ENCODE data around the gene GUCY1A1. TPM values are rescaled to one million over a fixed set of nuclear protein-coding genes. Genes with fewer than 3 reads are reported as not detected.

GUCY1A1 gene
- total RNA-seq, 2 experiments from 2014 or later = not detected

- Mint-ChIP-seq H3K4me3 (no peak overlapping the region), H3K9me3 (no peaks in the 10 kb centered on the region), H3K27ac (no peak overlapping the region), H3K4me1 (peaks cover 9% of the 10 kb centered on the region), H3K27me3 (peaks cover 71% of the 10 kb centered on the region), H3K36me3 (no peaks in the 10 kb centered on the region)
- DNase-seq = no peak
- POLR2A ChIA-PET = no interaction called here
- ATAC-seq (ENCODE audit: low read depth) = no peak
Measured at GRCh38 chr4:155668707-155669220, 2.1 kb downstream of the GUCY1A1 start.

- Mint-ChIP-seq H3K4me1 (peaks cover 4% of the 10 kb centered on the region), H3K4me3 (no peak overlapping the region), H3K36me3 (no peaks in the 10 kb centered on the region), H3K27ac (no peak overlapping the region), H3K27me3 (peaks cover 44% of the 10 kb centered on the region), H3K9me3 (no peaks in the 10 kb centered on the region)
- ATAC-seq (ENCODE audit: low read depth) = no peak
- POLR2A ChIA-PET = no interaction called here
- no peak for DNase-seq
Measured at GRCh38 chr4:155672342-155672741, 5.7 kb downstream of the GUCY1A1 start.

GRCh38 chr4:155673453-155673979 lies 6.9 kb downstream of the GUCY1A1 start:
- no peaks in the 10 kb centered on the region for H3K36me3 Mint-ChIP-seq
- H3K27ac Mint-ChIP-seq = no peak overlapping the region
- no peaks in the 10 kb centered on the region for H3K9me3 Mint-ChIP-seq
- POLR2A ChIA-PET = no interaction called here
- ATAC-seq (ENCODE audit: low read depth) (no peak), DNase-seq (no peak)
- H3K4me1 Mint-ChIP-seq = no peaks in the 10 kb centered on the region
- H3K4me3 Mint-ChIP-seq = no peak overlapping the region
- peaks cover 40% of the 10 kb centered on the region for H3K27me3 Mint-ChIP-seq

- POLR2A ChIA-PET = no interaction called here
- H3K4me3 Mint-ChIP-seq = no peak overlapping the region
Measured at GRCh38 chr4:155674669-155675071, 8.0 kb downstream of the GUCY1A1 start.

GRCh38 chr4:155675709-155676429 lies 9.2 kb downstream of the GUCY1A1 start:
- no peaks in the 10 kb centered on the region for H3K4me1 Mint-ChIP-seq
- H3K4me3 Mint-ChIP-seq = no peak overlapping the region
- H3K9me3 Mint-ChIP-seq = no peaks in the 10 kb centered on the region
- ATAC-seq (ENCODE audit: low read depth) (no peak), DNase-seq (no peak)
- no peaks in the 10 kb centered on the region for H3K36me3 Mint-ChIP-seq
- peaks cover 32% of the 10 kb centered on the region for H3K27me3 Mint-ChIP-seq
- POLR2A ChIA-PET = no interaction called here
- no peak overlapping the region for H3K27ac Mint-ChIP-seq

More at GRCh38 chr4:155674669-155675071, 8.0 kb downstream of the GUCY1A1 start:
- ATAC-seq (ENCODE audit: low read depth) = no peak
- Mint-ChIP-seq H3K9me3 (no peaks in the 10 kb centered on the region), H3K27me3 (peaks cover 42% of the 10 kb centered on the region), H3K27ac (no peak overlapping the region), H3K36me3 (no peaks in the 10 kb centered on the region), H3K4me1 (no peaks in the 10 kb centered on the region)
- no peak for DNase-seq

GRCh38 chr4:155676430-155676825 lies 9.8 kb downstream of the GUCY1A1 start:
- POLR2A ChIA-PET = no interaction called here
- no peaks in the 10 kb centered on the region for H3K36me3 Mint-ChIP-seq
- DNase-seq (no peak), ATAC-seq (ENCODE audit: low read depth) (no peak)
- no peaks in the 10 kb centered on the region for H3K4me1 Mint-ChIP-seq
- H3K4me3 Mint-ChIP-seq = no peak overlapping the region
- H3K9me3 Mint-ChIP-seq = no peaks in the 10 kb centered on the region
- no peak overlapping the region for H3K27ac Mint-ChIP-seq
- H3K27me3 Mint-ChIP-seq = peaks cover 28% of the 10 kb centered on the region

- ATAC-seq (ENCODE audit: low read depth) (no peak), DNase-seq (no peak)
- Mint-ChIP-seq H3K4me3 (no peak overlapping the region), H3K9me3 (no peaks in the 10 kb centered on the region), H3K4me1 (no peaks in the 10 kb centered on the region), H3K27ac (no peak overlapping the region), H3K27me3 (peaks cover 23% of the 10 kb centered on the region), H3K36me3 (no peaks in the 10 kb centered on the region)
- POLR2A ChIA-PET = no interaction called here
Measured at GRCh38 chr4:155678011-155678410, 11.4 kb downstream of the GUCY1A1 start.

GRCh38 chr4:155679343-155679742 lies 12.7 kb downstream of the GUCY1A1 start:
- H3K4me3 Mint-ChIP-seq = no peak overlapping the region
- ATAC-seq (ENCODE audit: low read depth) = no peak
- no peaks in the 10 kb centered on the region for H3K9me3 Mint-ChIP-seq
- no peaks in the 10 kb centered on the region for H3K4me1 Mint-ChIP-seq
- POLR2A ChIA-PET = no interaction called here
- no peaks in the 10 kb centered on the region for H3K36me3 Mint-ChIP-seq
- DNase-seq = no peak
- peaks cover 19% of the 10 kb centered on the region for H3K27me3 Mint-ChIP-seq
- H3K27ac Mint-ChIP-seq = no peak overlapping the region

- POLR2A ChIA-PET = no interaction called here
- H3K9me3 Mint-ChIP-seq = no peaks in the 10 kb centered on the region
- peaks cover 14% of the 10 kb centered on the region for H3K27me3 Mint-ChIP-seq
Measured at GRCh38 chr4:155681886-155682285, 15.2 kb downstream of the GUCY1A1 start.

GRCh38 chr4:155684423-155684822 lies 17.8 kb downstream of the GUCY1A1 start:
- Mint-ChIP-seq H3K9me3 (no peaks in the 10 kb centered on the region), H3K4me3 (no peak overlapping the region), H3K4me1 (no peaks in the 10 kb centered on the region), H3K27me3 (peaks cover 4% of the 10 kb centered on the region), H3K36me3 (no peaks in the 10 kb centered on the region), H3K27ac (no peak overlapping the region)
- no peak for DNase-seq
- POLR2A ChIA-PET = no interaction called here
- ATAC-seq (ENCODE audit: low read depth) = no peak

More at GRCh38 chr4:155681886-155682285, 15.2 kb downstream of the GUCY1A1 start:
- no peak overlapping the region for H3K27ac Mint-ChIP-seq
- ATAC-seq (ENCODE audit: low read depth) (no peak), DNase-seq (no peak)
- H3K4me3 Mint-ChIP-seq = no peak overlapping the region
- no peaks in the 10 kb centered on the region for H3K36me3 Mint-ChIP-seq
- no peaks in the 10 kb centered on the region for H3K4me1 Mint-ChIP-seq

GRCh38 chr4:155684892-155685541 lies 18.4 kb downstream of the GUCY1A1 start:
- POLR2A ChIA-PET = no interaction called here
- no peak overlapping the region for H3K4me3 Mint-ChIP-seq
- H3K36me3 Mint-ChIP-seq = no peaks in the 10 kb centered on the region
- no peaks in the 10 kb centered on the region for H3K4me1 Mint-ChIP-seq
- H3K27ac Mint-ChIP-seq = no peak overlapping the region
- no peak for ATAC-seq (ENCODE audit: low read depth)
- H3K27me3 Mint-ChIP-seq = peaks cover 3% of the 10 kb centered on the region
- DNase-seq = no peak
- H3K9me3 Mint-ChIP-seq = no peaks in the 10 kb centered on the region

- no peak overlapping the region for H3K27ac Mint-ChIP-seq
- H3K27me3 Mint-ChIP-seq = peaks cover 2% of the 10 kb centered on the region
- no peaks in the 10 kb centered on the region for H3K36me3 Mint-ChIP-seq
- no peak overlapping the region for H3K4me3 Mint-ChIP-seq
- no peak for DNase-seq
- no peaks in the 10 kb centered on the region for H3K9me3 Mint-ChIP-seq
- no peaks in the 10 kb centered on the region for H3K4me1 Mint-ChIP-seq
- no peak for ATAC-seq (ENCODE audit: low read depth)
- POLR2A ChIA-PET = no interaction called here
Measured at GRCh38 chr4:155687380-155687982, 20.8 kb downstream of the GUCY1A1 start.

GRCh38 chr4:155688211-155688610 lies 21.6 kb downstream of the GUCY1A1 start:
- DNase-seq = no peak
- no peaks in the 10 kb centered on the region for H3K9me3 Mint-ChIP-seq
- POLR2A ChIA-PET = no interaction called here
- H3K4me1 Mint-ChIP-seq = no peaks in the 10 kb centered on the region
- peaks cover 2% of the 10 kb centered on the region for H3K27me3 Mint-ChIP-seq
- H3K4me3 Mint-ChIP-seq = no peak overlapping the region
- ATAC-seq (ENCODE audit: low read depth) = no peak
- no peaks in the 10 kb centered on the region for H3K36me3 Mint-ChIP-seq
- H3K27ac Mint-ChIP-seq = no peak overlapping the region

GRCh38 chr4:155688860-155689259 lies 22.2 kb downstream of the GUCY1A1 start:
- POLR2A ChIA-PET = no interaction called here
- DNase-seq (no peak), ATAC-seq (ENCODE audit: low read depth) (no peak)
- Mint-ChIP-seq H3K4me1 (no peaks in the 10 kb centered on the region), H3K27ac (no peak overlapping the region), H3K27me3 (peaks cover 2% of the 10 kb centered on the region), H3K9me3 (no peaks in the 10 kb centered on the region), H3K4me3 (no peak overlapping the region), H3K36me3 (no peaks in the 10 kb centered on the region)
